Vagina (tissue), 2 donors: ENCODE data around the gene VAMP1.

ENCODE experiments used
- POLR2A ChIP-seq, 2 donors: fragments of 450-650 bp; IDR thresholded peaks; one replicate each; pipeline ENCODE4 v1.6.1; 2017; ENCODE audit warnings: antibody characterized with exemption in 2 of 2, mild to moderate bottlenecking in 2 of 2, moderate library complexity in 2 of 2
- POLR2AphosphoS5 ChIP-seq, 2 donors: sonication (generic); formaldehyde crosslinking; IDR thresholded peaks; one replicate each; pipeline ENCODE4 v1.9.0; 2017; ENCODE audit warnings: antibody characterized with exemption in 2 of 2, mild to moderate bottlenecking in 2 of 2, low read depth in 1 of 2; ENCODE audit not compliant: insufficient read depth in 1 of 2
- TF ChIP-seq, protein P1 (sequence below), 3 experiments: fragments of 450-650 bp in 2 of 3; fragments of 200-600 bp in 1 of 3; sonication (generic) in 1 of 3; IDR thresholded peaks; one replicate each; pipeline ENCODE4 v1.5.1; 2017 to 2019; ENCODE audit warnings: antibody characterized with exemption in 3 of 3, mild to moderate bottlenecking in 2 of 3, moderate library complexity in 2 of 3

GRCh38 chr12:6434205-6435140 lies 36.0 kb downstream of the VAMP1 start:
- TF ChIP-seq, protein P1, sequence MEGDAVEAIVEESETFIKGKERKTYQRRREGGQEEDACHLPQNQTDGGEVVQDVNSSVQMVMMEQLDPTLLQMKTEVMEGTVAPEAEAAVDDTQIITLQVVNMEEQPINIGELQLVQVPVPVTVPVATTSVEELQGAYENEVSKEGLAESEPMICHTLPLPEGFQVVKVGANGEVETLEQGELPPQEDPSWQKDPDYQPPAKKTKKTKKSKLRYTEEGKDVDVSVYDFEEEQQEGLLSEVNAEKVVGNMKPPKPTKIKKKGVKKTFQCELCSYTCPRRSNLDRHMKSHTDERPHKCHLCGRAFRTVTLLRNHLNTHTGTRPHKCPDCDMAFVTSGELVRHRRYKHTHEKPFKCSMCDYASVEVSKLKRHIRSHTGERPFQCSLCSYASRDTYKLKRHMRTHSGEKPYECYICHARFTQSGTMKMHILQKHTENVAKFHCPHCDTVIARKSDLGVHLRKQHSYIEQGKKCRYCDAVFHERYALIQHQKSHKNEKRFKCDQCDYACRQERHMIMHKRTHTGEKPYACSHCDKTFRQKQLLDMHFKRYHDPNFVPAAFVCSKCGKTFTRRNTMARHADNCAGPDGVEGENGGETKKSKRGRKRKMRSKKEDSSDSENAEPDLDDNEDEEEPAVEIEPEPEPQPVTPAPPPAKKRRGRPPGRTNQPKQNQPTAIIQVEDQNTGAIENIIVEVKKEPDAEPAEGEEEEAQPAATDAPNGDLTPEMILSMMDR (IDR thresholded peaks at IDR 0.05): no peak
- no peak for TF ChIP-seq POLR2A (IDR thresholded peaks at IDR 0.05)
- no peak for TF ChIP-seq POLR2AphosphoS5 (IDR thresholded peaks at IDR 0.05; ENCODE audit: insufficient read depth in 1 of 2, low read depth in 1 of 2)
